Measurements from ENCODE around the gene TMEM134.

- TF ChIP-seq, protein P1, sequence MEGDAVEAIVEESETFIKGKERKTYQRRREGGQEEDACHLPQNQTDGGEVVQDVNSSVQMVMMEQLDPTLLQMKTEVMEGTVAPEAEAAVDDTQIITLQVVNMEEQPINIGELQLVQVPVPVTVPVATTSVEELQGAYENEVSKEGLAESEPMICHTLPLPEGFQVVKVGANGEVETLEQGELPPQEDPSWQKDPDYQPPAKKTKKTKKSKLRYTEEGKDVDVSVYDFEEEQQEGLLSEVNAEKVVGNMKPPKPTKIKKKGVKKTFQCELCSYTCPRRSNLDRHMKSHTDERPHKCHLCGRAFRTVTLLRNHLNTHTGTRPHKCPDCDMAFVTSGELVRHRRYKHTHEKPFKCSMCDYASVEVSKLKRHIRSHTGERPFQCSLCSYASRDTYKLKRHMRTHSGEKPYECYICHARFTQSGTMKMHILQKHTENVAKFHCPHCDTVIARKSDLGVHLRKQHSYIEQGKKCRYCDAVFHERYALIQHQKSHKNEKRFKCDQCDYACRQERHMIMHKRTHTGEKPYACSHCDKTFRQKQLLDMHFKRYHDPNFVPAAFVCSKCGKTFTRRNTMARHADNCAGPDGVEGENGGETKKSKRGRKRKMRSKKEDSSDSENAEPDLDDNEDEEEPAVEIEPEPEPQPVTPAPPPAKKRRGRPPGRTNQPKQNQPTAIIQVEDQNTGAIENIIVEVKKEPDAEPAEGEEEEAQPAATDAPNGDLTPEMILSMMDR (conservative IDR thresholded peaks at IDR 0.05; ENCODE audit: low read depth, low read length): no peak
- no peak for TF ChIP-seq EZH2 (IDR thresholded peaks at IDR 0.05; ENCODE audit: borderline replicate concordance, low read depth, low read length, poor library complexity, severe bottlenecking)
Observed at GRCh38 chr11:67428052-67429001, 40.7 kb downstream of the TMEM134 start, which contains the start of gene RPS6KB2.

Data from A673 (cell line).